Limb (tissue), 2 donors: Measurements from ENCODE around the gene FMO5.
"Not testable (repeated sequence)": the region's sequence is repeated elsewhere in the genome, so short reads cannot be mapped to it uniquely, and the experiment has no call there.

Experiments used
- DNase-seq, 2 donors: peaks; one replicate each; pipeline ENCODE4 v3.0.0-alpha.2; 2016; ENCODE audit errors: extremely low spot score in 2 of 2

FMO5 gene

GRCh38 chr1:147225193-147225730, at the start of gene FMO5:
Gene FMO5, minus strand, starts transcription at chr1:147225339. Its CDS starts 310 bp downstream, at chr1:147225029.
- peak; percentile 55 to 66 for DNase-seq

GRCh38 chr1:147273409-147274336, 48.5 kb upstream of the FMO5 start:
- peak in 1 of 2 donors; percentile 73 for DNase-seq

GRCh38 chr1:147272042-147272441, 46.9 kb upstream of the FMO5 start:
- DNase-seq, result no peak

- no peak for DNase-seq
Observed at GRCh38 chr1:147270721-147271120, 45.6 kb upstream of the FMO5 start.

GRCh38 chr1:147267711-147268110, 42.6 kb upstream of the FMO5 start:
- no peak for DNase-seq

- DNase-seq, result no peak
Observed at GRCh38 chr1:147266381-147266780, 41.2 kb upstream of the FMO5 start.

- DNase-seq, result no peak
Observed at GRCh38 chr1:147264158-147264768, 39.1 kb upstream of the FMO5 start.

- no peak for DNase-seq
Observed at GRCh38 chr1:147260956-147261355, 35.8 kb upstream of the FMO5 start.

GRCh38 chr1:147252540-147252939, 27.4 kb upstream of the FMO5 start:
- DNase-seq, result no peak

GRCh38 chr1:147247656-147248238, 22.6 kb upstream of the FMO5 start:
- no peak for DNase-seq

- no peak for DNase-seq
Observed at GRCh38 chr1:147246910-147247655, 21.9 kb upstream of the FMO5 start.

GRCh38 chr1:147246044-147246690, 21.0 kb upstream of the FMO5 start:
- DNase-seq, result no peak

GRCh38 chr1:147245586-147246021, 20.5 kb upstream of the FMO5 start:
- DNase-seq, result no peak

- DNase-seq, result no peak
Observed at GRCh38 chr1:147245129-147245528, 20.0 kb upstream of the FMO5 start.

- DNase-seq, result no peak
Observed at GRCh38 chr1:147243841-147244240, 18.7 kb upstream of the FMO5 start.

- no peak for DNase-seq
Observed at GRCh38 chr1:147243228-147243685, 18.1 kb upstream of the FMO5 start.

GRCh38 chr1:147242449-147243227, 17.5 kb upstream of the FMO5 start, which contains the start of gene CHD1L:
Gene CHD1L, plus strand, starts transcription at chr1:147242684. Its CDS starts 20 bp downstream, at chr1:147242704.
- DNase-seq, result peak; percentile 96

GRCh38 chr1:147241934-147242448, 16.9 kb upstream of the FMO5 start:
- no peak for DNase-seq

GRCh38 chr1:147240131-147240721, 15.1 kb upstream of the FMO5 start:
- DNase-seq, result not testable (repeated sequence)
